H9 (cell line): ENCODE data around the gene PAM. TPM values are rescaled to one million over a fixed set of nuclear protein-coding genes. Genes with fewer than 3 reads are reported as not detected.

ENCODE experiments used
- DNase-seq: peaks from one replicate; pipeline ENCODE4 v3.0.0-alpha.2; 2017
- H2AFZ ChIP-seq: one replicate; pipeline ENCODE4 v1.6.1; 2013; ENCODE audit warnings: mild to moderate bottlenecking, low read length, control low read depth, moderate library complexity
- H2AK5ac ChIP-seq: 2 replicates; pipeline ENCODE4 v1.6.1; 2013; ENCODE audit warnings: low read length, control low read depth, mixed read lengths; ENCODE audit not compliant: insufficient read length
- H2BK120ac ChIP-seq: one replicate; pipeline ENCODE4 v1.6.1; 2013; ENCODE audit warnings: low read depth, mild to moderate bottlenecking, low read length, control low read depth, inconsistent platforms; ENCODE audit not compliant: poor library complexity, severe bottlenecking
- H2BK12ac ChIP-seq: 2 replicates; pipeline ENCODE4 v1.6.1; 2013; ENCODE audit warnings: low read length, control low read depth, mixed read lengths, low read depth; ENCODE audit not compliant: insufficient read length
- H2BK15ac ChIP-seq: 2 replicates; pipeline ENCODE4 v1.6.1; 2013; ENCODE audit warnings: low read depth, low read length, control low read depth
- H2BK20ac ChIP-seq: one replicate; pipeline ENCODE4 v1.6.1; 2013; ENCODE audit warnings: low read depth, mild to moderate bottlenecking, low read length, control low read depth, inconsistent platforms; ENCODE audit not compliant: poor library complexity, severe bottlenecking
- H2BK5ac ChIP-seq: 2 replicates; pipeline ENCODE4 v1.6.1; 2013; ENCODE audit warnings: low read length, control low read depth, mixed read lengths; ENCODE audit not compliant: insufficient read length
- H3K14ac ChIP-seq: 2 replicates; pipeline ENCODE4 v1.6.1; 2013; ENCODE audit warnings: low read length, control low read depth; ENCODE audit not compliant: insufficient read depth
- H3K18ac ChIP-seq: 2 replicates; pipeline ENCODE4 v1.6.1; 2013; ENCODE audit warnings: low read depth, mild to moderate bottlenecking, mixed read lengths, low read length, control low read depth; ENCODE audit not compliant: insufficient read length
- H3K23ac ChIP-seq: 2 replicates; pipeline ENCODE4 v1.6.1; 2013; ENCODE audit warnings: low read length, control low read depth, mixed read lengths, low read depth; ENCODE audit not compliant: insufficient read length
- H3K23me2 ChIP-seq: 2 replicates; pipeline ENCODE4 v1.6.1; 2013; ENCODE audit warnings: low read depth, mild to moderate bottlenecking, mixed read lengths, low read length, control low read depth; ENCODE audit not compliant: insufficient read length, poor library complexity, severe bottlenecking
- H3K27ac ChIP-seq: 2 replicates; pipeline ENCODE4 v1.5.1; 2013; ENCODE audit warnings: low read length, control low read depth, mixed read lengths, low read depth; ENCODE audit not compliant: insufficient read length
- H3K27me3 ChIP-seq: 2 replicates; pipeline ENCODE4 v1.6.1; 2013; ENCODE audit warnings: low read length, control low read depth, inconsistent platforms; ENCODE audit not compliant: insufficient read depth
- H3K4ac ChIP-seq: 2 replicates; pipeline ENCODE4 v1.6.1; 2013; ENCODE audit warnings: low read depth, mild to moderate bottlenecking, control low read depth, inconsistent platforms, low read length, moderate library complexity
- H3K4me1 ChIP-seq: 2 replicates; pipeline ENCODE4 v1.6.1; 2013; ENCODE audit warnings: low read length, control low read depth, inconsistent platforms; ENCODE audit not compliant: insufficient read depth
- H3K4me2 ChIP-seq: 2 replicates; pipeline ENCODE4 v1.6.1; 2013; ENCODE audit warnings: low read length, control low read depth, mixed read lengths; ENCODE audit not compliant: insufficient read length, insufficient read depth
- H3K56ac ChIP-seq: 2 replicates; pipeline ENCODE4 v1.6.1; 2013; ENCODE audit warnings: low read depth, mild to moderate bottlenecking, mixed read lengths, low read length, control low read depth; ENCODE audit not compliant: insufficient read length
- H3K79me1 ChIP-seq: 2 replicates; pipeline ENCODE4 v1.6.1; 2013; ENCODE audit warnings: low read depth, mild to moderate bottlenecking, moderate library complexity, low read length, control low read depth, inconsistent platforms; ENCODE audit not compliant: insufficient read depth, poor library complexity, severe bottlenecking
- H3K79me2 ChIP-seq: 2 replicates; pipeline ENCODE4 v1.6.1; 2013; ENCODE audit warnings: low read length, control low read depth, inconsistent platforms; ENCODE audit not compliant: insufficient read depth
- H3K9ac ChIP-seq: 2 replicates; pipeline ENCODE4 v1.6.1; 2013; ENCODE audit warnings: low read length, control low read depth, mixed read lengths; ENCODE audit not compliant: insufficient read length; ENCODE audit errors: extremely low read depth
- H3K9me3 ChIP-seq: one replicate; pipeline ENCODE4 v1.6.1; 2013; ENCODE audit warnings: low read depth, low read length, inconsistent platforms; ENCODE audit not compliant: control insufficient read depth
- H3T11ph ChIP-seq: one replicate; pipeline ENCODE4 v1.6.1; 2013; ENCODE audit warnings: mild to moderate bottlenecking, low read length, control low read depth, inconsistent platforms
- H4K20me1 ChIP-seq: one replicate; pipeline ENCODE4 v1.6.1; 2013; ENCODE audit not compliant: control insufficient read depth, insufficient read length, insufficient read depth
- H4K5ac ChIP-seq: 2 replicates; pipeline ENCODE4 v1.6.1; 2013; ENCODE audit warnings: low read depth, mild to moderate bottlenecking, mixed read lengths, low read length, control low read depth; ENCODE audit not compliant: insufficient read length
- H4K8ac ChIP-seq: replicated peaks from 2 replicates; pipeline ENCODE4 v1.6.1; 2013; ENCODE audit warnings: low read length, control low read depth, mixed read lengths, low read depth; ENCODE audit not compliant: insufficient read length
- H4K91ac ChIP-seq: 2 replicates; pipeline ENCODE4 v1.6.1; 2013; ENCODE audit warnings: low read depth, mild to moderate bottlenecking, moderate library complexity, mixed read lengths, low read length, control low read depth; ENCODE audit not compliant: insufficient read length
- H3K27ac Mint-ChIP-seq, 3 experiments: 2 replicates in 2 of 3; 3 replicates in 1 of 3; pipeline ENCODE4 v1.8.0; 2020 to 2021; ENCODE audit warnings: mixed read lengths in 3 of 3, mild to moderate bottlenecking in 1 of 3, moderate library complexity in 1 of 3
- H3K27me3 Mint-ChIP-seq: 2 replicates; pipeline ENCODE4 v1.8.0; 2021; ENCODE audit warnings: low read depth, mild to moderate bottlenecking, moderate library complexity, mixed read lengths
- H3K36me3 Mint-ChIP-seq, 3 experiments: 2 replicates in 2 of 3; 3 replicates in 1 of 3; pipeline ENCODE4 v1.8.0; 2020 to 2021; ENCODE audit warnings: low read depth in 3 of 3, mixed read lengths in 3 of 3; ENCODE audit not compliant: insufficient read depth in 1 of 3
- H3K4me1 Mint-ChIP-seq, 2 experiments: 2 replicates each; pipeline ENCODE4 v1.8.0; 2020; ENCODE audit warnings: mixed read lengths in 2 of 2
- H3K4me3 Mint-ChIP-seq, 2 experiments: 2 replicates in 1 of 2; 3 replicates in 1 of 2; pipeline ENCODE4 v1.8.0; 2020 to 2021; ENCODE audit warnings: mild to moderate bottlenecking in 2 of 2, mixed read lengths in 2 of 2, moderate library complexity in 1 of 2
- H3K9me3 Mint-ChIP-seq, 2 experiments: 2 replicates in 1 of 2; 3 replicates in 1 of 2; pipeline ENCODE4 v1.8.0; 2020; ENCODE audit warnings: mild to moderate bottlenecking in 2 of 2, mixed read lengths in 2 of 2, moderate library complexity in 1 of 2
- CTCF ChIP-seq: fragments of 200-600 bp; sonication (generic); conservative IDR thresholded peaks from 3 replicates; pipeline ENCODE4 v1.8.0; 2021; ENCODE audit warnings: antibody characterized with exemption, mild to moderate bottlenecking
- WGBS: extraction: QIAGEN DNeasy Blood & Tissue Kit; methylation state at CpG from one replicate; pipeline ENCODE4 v1.1.7; 2013; ENCODE audit warnings: missing lambda C conversion rate, low lambda C conversion rate, mixed read lengths; ENCODE audit not compliant: insufficient read length; ENCODE audit errors: extremely low coverage; 5-methylcytosine and 5-hydroxymethylcytosine counted together
- total RNA-seq: library from RNA; stranded (reverse); gene quantifications from 2 replicates; pipeline ENCODE4 v1.2.1, GENCODE V29; 2021

The PAM gene
- total RNA-seq, 1 experiment from 2014 or later = 31.5 TPM

DNA sequence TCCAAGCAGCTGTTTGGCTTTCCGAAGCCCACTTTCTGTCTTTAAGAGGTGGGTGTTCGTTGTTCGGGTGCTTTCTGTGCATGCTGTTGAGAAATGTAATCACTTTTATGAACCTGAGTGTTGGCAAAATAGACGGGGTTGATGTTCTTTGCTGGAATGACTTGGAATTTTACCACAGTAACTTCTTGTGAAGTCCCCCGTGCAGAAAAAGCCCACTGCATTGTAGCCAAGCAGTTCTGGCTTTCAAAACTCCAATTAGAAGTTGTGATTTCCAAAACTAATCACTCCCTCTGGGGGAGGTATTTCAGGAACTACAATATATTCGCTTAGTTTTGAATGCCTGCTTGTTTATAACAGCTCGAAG is 111.1 kb downstream of the PAM start:
- H3K18ac ChIP-seq = no peak overlapping the region

More for the DNA sequence above, 111.1 kb downstream of the PAM start:
- Histone ChIP-seq H3K4me2 (peak overlapping the region; percentile 61), H3K23me2 (peaks cover 13% of the 10 kb centered on the region), H3T11ph (no peak overlapping the region), H3K4ac (no peak overlapping the region), H3K4me1 (no peaks in the 10 kb centered on the region), H2AFZ (peak overlapping the region; percentile 22), H2BK120ac (no peak overlapping the region), H3K27me3 (no peaks in the 10 kb centered on the region; the same call in 1 of the 2 replicates), H3K9me3 (no peaks in the 10 kb centered on the region), H2BK12ac (no peak overlapping the region), H3K27ac (no peak overlapping the region), H2BK5ac (no peak overlapping the region), H3K14ac (peak overlapping the region; percentile 52; the same call in 1 of the 2 replicates), H3K79me2 (no peaks in the 10 kb centered on the region), H2AK5ac (no peak overlapping the region), H3K9ac (peak overlapping the region; percentile 72), H2BK15ac (no peak overlapping the region), H4K91ac (no peak overlapping the region), H3K23ac (no peak overlapping the region), H4K20me1 (no peaks in the 10 kb centered on the region), H3K56ac (no peak overlapping the region), H4K8ac (no peak overlapping the region), H3K79me1 (no peaks in the 10 kb centered on the region), H2BK20ac (no peak overlapping the region), H4K5ac (no peak overlapping the region)
- DNase-seq = no peak
- Mint-ChIP-seq H3K9me3 (no peaks in the 10 kb centered on the region), H3K36me3 (peaks cover 0 to 5% (median 0%) of the 10 kb centered on the region in 3 experiments; a peak in 1 of 7 replicates), H3K4me1 (peaks cover 29 to 32% of the 10 kb centered on the region in 2 experiments), H3K27ac (peak overlapping the region in 1 of 3 experiments; percentile 93; a peak in 2 of 7 replicates), H3K27me3 (no peaks in the 10 kb centered on the region), H3K4me3 (peak overlapping the region; percentile 65 to 79)
- WGBS = no CpG with 5 or more reads among the region's 7 CpGs
- no peak for TF ChIP-seq CTCF
